Measurements from ENCODE around the gene IGSF23. TPM values are rescaled to one million over a fixed set of nuclear protein-coding genes. Genes with fewer than 3 reads are reported as not detected.
"Not testable (repeated sequence)": the region's sequence is repeated elsewhere in the genome, so short reads cannot be mapped to it uniquely, and the experiment has no call there.

The IGSF23 gene
- total RNA-seq, 1 donor from 2014 or later, result not detected

DNA sequence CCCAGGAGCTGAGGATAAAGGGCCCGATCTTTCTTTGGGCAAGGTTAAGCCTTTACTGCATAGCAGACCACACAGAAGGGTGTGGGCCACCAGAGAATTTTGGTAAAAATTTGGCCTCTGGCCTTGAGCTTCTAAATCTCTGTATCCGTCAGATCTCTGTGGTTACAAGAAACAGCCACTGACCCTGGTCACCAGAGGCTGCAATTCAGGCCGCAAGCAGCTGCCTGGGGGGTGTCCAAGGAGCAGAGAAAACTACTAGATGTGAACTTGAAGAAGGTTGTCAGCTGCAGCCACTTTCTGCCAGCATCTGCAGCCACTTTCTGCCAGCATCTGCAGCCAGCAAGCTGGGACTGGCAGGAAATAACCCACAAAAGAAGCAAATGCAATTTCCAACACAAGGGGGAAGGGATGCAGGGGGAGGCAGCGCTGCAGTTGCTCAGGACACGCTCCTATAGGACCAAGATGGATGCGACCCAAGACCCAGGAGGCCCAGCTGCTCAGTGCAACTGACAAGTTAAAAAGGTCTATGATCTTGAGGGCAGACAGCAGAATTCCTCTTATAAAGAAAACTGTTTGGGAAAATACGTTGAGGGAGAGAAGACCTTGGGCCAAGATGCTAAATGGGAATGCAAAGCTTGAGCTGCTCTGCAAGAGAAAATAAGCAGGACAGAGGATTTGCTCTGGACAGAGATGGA lies 49.5 kb downstream of the IGSF23 start:
- Histone ChIP-seq H3K27me3 (ENCODE audit: control insufficient read depth, insufficient read depth, low read length) (no peaks in the 10 kb centered on the region), H3K36me3 (ENCODE audit: control insufficient read depth, insufficient read depth, low read length) (peaks cover 30% of the 10 kb centered on the region), H3K4me3 (ENCODE audit: low read depth, low read length) (no peak overlapping the region)
- FAIRE-seq, result no peak
- no peak for DNase-seq (ENCODE audit: low read depth)
- TF ChIP-seq, protein P1, sequence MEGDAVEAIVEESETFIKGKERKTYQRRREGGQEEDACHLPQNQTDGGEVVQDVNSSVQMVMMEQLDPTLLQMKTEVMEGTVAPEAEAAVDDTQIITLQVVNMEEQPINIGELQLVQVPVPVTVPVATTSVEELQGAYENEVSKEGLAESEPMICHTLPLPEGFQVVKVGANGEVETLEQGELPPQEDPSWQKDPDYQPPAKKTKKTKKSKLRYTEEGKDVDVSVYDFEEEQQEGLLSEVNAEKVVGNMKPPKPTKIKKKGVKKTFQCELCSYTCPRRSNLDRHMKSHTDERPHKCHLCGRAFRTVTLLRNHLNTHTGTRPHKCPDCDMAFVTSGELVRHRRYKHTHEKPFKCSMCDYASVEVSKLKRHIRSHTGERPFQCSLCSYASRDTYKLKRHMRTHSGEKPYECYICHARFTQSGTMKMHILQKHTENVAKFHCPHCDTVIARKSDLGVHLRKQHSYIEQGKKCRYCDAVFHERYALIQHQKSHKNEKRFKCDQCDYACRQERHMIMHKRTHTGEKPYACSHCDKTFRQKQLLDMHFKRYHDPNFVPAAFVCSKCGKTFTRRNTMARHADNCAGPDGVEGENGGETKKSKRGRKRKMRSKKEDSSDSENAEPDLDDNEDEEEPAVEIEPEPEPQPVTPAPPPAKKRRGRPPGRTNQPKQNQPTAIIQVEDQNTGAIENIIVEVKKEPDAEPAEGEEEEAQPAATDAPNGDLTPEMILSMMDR (IDR thresholded peaks at IDR 0.05; ENCODE audit: insufficient read depth, low read length, severe bottlenecking), result no peak

DNA sequence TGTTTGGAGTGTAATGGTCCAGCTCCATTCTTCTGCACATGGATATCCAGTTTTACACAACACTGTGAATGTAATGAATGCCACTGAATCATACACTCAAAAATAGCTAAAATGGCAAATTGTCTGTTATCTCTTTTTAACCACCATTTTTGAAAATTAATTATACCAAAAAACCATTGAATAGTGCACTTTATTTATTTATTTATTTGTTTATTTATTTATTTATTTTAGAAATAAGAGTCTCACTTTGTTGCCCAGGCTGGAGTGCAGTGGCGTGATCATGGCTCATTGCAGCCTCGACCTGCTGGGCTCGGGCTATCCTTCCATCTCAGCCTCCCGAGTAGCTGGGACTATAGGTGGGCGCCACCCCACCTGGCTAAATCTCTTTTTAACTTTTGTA lies 50.6 kb downstream of the IGSF23 start:
- DNase-seq (ENCODE audit: low read depth) (no peak), FAIRE-seq (no peak)
- Histone ChIP-seq H3K36me3 (ENCODE audit: control insufficient read depth, insufficient read depth, low read length) (peaks cover 28% of the 10 kb centered on the region), H3K27me3 (ENCODE audit: control insufficient read depth, insufficient read depth, low read length) (no peaks in the 10 kb centered on the region), H3K4me3 (ENCODE audit: low read depth, low read length) (no peak overlapping the region)
- TF ChIP-seq, protein P1 (IDR thresholded peaks at IDR 0.05; ENCODE audit: insufficient read depth, low read length, severe bottlenecking), result no peak

DNA sequence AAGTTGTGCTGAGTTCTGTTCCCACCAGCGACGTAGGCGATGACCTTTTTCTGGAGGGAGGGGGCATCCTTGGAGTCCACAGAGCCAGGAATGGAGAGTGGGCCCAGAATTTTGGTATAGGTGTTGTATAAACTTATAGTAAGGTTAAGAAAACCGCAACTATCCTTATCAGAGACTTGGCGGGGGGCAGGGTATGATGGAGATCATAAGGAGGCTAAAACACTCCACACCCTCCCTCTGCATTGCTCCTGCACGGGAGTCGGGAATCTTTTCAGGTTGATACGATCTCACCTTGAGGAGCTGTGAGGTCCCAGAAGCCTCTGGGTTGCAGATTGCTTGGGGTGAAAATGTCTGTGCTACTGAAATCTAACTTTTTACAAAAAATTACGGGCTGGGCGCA lies 51.6 kb downstream of the IGSF23 start:
- no peak for FAIRE-seq
- TF ChIP-seq, protein P1 (IDR thresholded peaks at IDR 0.05; ENCODE audit: insufficient read depth, low read length, severe bottlenecking), result no peak

DNA sequence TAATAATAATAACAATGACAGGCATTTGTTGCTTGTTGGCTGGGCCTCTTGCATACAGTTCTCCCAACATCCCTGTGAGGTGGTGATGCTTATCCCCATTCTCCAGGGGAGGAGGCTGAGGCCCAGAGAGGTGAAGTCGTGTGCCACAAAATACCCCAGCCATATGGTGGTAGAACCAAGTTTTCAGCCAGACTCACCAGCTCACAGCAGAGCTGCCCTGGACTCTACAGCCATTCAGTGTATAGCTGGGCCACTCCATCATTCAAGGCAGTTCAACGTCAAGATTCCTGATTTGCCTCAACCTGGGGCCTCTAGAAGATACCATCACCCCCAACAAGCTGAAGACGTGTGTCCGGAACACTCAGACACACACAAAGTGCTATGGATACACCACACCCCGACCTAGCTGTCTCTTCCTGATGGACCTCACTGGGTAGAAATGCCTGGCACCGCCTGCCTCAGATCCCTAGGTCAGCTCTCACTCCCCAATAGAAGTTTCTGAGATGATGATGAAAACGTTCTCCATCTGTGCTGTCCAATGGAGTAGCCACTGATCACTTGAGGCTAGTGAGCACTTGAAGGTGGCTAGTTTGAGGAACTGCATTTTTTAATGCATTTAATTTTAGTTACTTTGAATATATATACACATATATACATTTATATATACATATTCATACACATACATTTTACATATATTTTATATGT lies 53.6 kb downstream of the IGSF23 start:
- DNase-seq (ENCODE audit: low read depth) (no peak), FAIRE-seq (no peak)
- H3K4me3 ChIP-seq (ENCODE audit: low read depth, low read length), result no peak overlapping the region
- TF ChIP-seq, protein P1 (IDR thresholded peaks at IDR 0.05; ENCODE audit: insufficient read depth, low read length, severe bottlenecking), result no peak
- H3K36me3 ChIP-seq (ENCODE audit: control insufficient read depth, insufficient read depth, low read length), result peaks cover 12% of the 10 kb centered on the region
- no peaks in the 10 kb centered on the region for H3K27me3 ChIP-seq (ENCODE audit: control insufficient read depth, insufficient read depth, low read length)

More for the DNA sequence above, 51.6 kb downstream of the IGSF23 start:
- Histone ChIP-seq H3K4me3 (ENCODE audit: low read depth, low read length) (no peak overlapping the region), H3K27me3 (ENCODE audit: control insufficient read depth, insufficient read depth, low read length) (no peaks in the 10 kb centered on the region), H3K36me3 (ENCODE audit: control insufficient read depth, insufficient read depth, low read length) (peaks cover 21% of the 10 kb centered on the region)
- DNase-seq (ENCODE audit: low read depth), result no peak

DNA sequence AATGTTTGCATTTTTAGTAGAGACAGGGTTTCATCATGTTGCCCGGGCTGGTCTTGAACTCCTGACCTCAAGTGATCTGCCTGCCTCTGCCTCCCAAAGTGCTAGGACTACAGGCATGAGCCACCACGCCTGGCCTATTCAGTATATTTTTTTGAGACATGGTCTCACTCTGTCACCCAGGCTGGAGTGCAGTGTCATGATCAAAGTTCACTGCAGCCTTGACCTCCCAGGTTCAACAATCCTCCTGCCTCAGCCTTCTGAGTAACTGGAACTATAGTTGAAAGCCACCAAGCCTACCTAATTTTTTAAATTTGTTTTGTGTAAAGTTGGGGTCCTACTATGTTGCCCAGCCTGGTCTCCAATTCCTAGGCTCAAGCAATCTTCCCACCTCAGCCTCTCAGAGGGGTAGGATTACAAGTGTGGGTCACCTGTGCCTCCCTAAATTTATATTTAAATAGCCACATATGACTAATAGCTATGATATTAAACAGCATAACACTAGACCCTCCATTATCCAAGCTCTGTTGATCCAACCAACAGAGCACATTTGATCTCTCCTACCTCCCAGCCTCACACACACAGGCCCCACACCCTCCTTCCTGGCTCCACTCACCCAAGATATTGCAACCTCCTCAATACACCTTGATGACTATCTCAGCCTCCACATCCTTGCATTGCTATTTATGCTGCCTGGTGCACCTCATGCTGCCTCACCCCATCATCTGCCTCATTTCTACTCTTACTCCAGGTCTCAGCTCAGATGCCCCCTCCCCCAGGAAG lies 55.8 kb downstream of the IGSF23 start:
- Histone ChIP-seq H3K27me3 (ENCODE audit: control insufficient read depth, insufficient read depth, low read length) (no peaks in the 10 kb centered on the region), H3K36me3 (ENCODE audit: control insufficient read depth, insufficient read depth, low read length) (peaks cover 2% of the 10 kb centered on the region), H3K4me3 (ENCODE audit: low read depth, low read length) (no peak overlapping the region)
- DNase-seq (ENCODE audit: low read depth), result no peak
- no peak for FAIRE-seq
- TF ChIP-seq, protein P1 (IDR thresholded peaks at IDR 0.05; ENCODE audit: insufficient read depth, low read length, severe bottlenecking), result no peak

DNA sequence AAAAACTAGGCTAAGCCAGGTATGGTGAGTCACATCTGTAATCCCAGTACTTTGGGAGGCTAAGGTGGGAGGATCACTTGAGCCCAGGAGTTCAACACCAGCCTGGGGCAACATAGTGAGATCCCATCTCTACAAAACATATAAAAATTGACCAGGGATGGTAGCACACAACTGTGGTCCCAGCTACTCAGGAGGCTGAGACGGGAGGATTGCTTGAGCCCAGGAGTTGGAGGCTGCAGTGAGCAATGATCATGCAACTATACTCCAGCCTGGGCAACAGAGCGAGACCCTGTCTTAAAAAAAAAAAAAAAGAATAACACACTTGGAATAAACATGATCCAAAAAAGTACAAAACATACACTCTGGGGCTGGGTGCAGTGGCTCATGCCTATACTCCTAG lies 56.7 kb downstream of the IGSF23 start:
- FAIRE-seq; DNase-seq (ENCODE audit: low read depth); H3K4me3 ChIP-seq (ENCODE audit: low read depth, low read length); H3K36me3 ChIP-seq (ENCODE audit: control insufficient read depth, insufficient read depth, low read length); H3K27me3 ChIP-seq (ENCODE audit: control insufficient read depth, insufficient read depth, low read length): not testable (repeated sequence)
